ENCODE data around the gene ANO1.

Gene ANO1

DNA sequence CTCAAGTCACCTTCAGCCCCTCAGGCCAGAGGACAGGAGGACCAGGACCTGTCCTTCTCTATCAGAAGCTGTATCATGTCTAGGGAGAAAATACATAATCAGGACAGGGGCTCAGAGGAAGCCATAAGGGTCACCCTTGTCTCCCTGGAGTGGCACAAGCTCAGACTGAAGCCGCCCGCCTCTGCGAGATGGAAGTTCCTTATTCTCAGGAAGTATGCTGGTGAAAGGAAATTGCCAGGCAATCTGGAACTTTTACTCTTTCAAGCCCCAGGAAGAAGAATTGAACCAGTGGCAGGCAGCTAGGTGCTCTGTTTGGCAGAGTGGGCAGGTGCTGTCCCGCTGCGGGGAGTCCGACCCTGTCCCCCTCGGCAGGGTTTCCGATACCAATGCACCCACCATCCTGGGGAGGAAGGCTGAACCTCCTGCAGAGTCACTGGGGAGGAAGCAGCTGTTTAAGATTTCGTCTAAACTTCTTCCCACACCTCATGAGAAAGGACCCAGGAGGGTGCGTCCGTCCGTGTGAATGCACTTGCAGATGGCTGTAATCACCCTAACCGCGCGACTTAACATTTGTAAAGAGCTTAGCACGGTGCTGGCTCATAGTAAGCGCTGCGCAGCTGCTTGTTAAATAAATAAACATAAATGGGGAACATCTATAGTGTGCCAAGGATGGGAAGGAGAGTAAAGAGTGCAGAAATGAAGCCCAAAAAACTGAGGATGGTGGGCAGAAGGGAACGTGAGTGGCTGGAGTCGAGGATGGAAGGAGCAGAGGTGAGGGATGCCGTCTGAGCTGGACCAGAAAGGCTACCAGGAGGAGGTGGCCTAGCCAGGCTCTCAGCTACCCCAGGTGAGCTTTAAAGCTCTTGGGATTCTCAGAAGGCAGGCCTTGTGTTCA lies 5.0 kb upstream of the ANO1 start:
- DNase-seq (ENCODE audit: low read depth in 2 of 2), result no peak

DNA sequence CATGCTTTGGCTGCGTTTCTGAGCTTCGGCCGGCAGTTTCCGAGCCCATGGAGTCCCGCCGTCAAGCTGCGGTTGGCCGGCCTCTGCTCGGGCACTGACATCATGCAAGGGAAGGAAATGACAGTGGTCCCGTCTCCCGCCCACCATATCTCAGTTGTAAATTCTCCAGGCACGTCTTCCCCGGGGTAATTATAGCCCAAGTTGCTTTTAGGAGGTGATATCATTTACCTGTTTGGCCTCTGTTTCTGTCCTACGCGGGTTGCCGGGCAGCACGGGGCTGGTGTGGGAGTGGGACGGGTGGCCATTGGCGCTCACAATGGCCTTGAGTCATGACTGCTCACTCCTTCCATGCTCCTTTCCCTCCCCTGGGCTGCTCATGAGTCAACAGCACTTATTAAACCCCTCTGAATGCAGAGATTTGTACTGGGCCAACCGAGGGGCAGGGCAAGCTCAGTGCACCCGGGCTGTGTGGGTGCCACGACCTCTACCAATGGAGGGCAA lies 4.2 kb upstream of the ANO1 start:
- DNase-seq (ENCODE audit: low read depth in 2 of 2), result no peak

DNA sequence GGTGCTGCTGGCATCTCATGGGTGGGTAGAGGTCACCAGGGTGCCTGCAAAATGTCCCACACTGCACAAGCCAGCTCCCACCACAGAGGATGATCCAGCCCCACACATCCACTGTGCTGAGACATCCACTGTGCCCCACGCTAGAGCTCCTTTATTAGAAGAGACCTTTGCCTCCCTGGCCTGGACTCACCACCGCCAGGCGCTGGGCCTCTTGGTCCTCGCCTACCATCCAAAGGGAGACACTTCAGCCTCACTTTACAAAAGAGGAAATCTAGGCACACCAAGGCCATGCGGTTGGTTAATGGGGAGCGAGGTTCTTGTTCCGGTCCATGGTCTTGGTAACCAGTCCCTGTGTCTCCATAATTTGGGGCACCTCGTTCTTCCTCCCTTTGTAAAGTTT lies 3.4 kb upstream of the ANO1 start:
- DNase-seq (ENCODE audit: low read depth in 2 of 2), result no peak

DNA sequence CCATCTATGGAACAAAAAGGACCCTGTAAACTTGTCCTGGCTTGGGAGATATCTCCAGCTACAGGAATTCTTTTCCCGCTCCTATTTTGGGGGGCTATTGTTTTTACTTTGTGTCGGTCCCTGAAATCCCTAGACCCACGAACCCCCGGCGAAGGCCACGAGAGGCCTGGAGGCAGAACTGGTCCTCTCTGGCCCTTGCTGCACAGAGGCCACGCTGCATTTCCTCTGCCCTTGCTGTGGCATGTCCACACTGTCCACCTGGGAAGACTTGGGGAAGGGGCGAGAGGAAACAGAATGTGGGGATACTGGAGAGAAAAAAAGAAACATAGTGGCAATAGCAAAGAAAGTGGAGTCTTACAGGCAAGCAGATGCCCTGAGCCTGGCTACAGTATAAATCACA lies 2.3 kb upstream of the ANO1 start:
- DNase-seq (ENCODE audit: low read depth in 2 of 2), result no peak

DNA sequence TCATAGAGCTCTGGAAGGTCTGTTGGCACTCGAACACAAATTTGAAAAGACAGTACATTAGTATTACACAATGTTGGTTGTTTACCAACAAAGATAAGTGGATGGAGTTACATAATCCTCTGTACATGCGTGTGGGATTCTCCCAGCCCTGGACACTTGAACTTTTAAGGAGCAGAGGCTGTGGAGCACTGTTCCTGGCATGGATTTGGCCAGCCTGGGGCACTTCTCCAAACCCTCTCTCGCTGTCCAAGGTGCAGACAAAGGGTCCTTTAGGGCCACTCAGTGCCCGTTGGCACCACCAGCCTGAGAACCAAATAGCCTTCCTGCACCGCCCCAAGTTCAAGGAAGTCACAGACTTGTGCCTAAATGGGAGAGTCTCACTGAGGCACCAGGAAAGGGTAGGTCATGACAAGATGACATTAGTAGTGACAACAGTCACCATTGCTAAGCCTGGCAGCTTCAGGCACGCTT lies 1.6 kb upstream of the ANO1 start:
- DNase-seq (ENCODE audit: low read depth in 2 of 2), result no peak

DNA sequence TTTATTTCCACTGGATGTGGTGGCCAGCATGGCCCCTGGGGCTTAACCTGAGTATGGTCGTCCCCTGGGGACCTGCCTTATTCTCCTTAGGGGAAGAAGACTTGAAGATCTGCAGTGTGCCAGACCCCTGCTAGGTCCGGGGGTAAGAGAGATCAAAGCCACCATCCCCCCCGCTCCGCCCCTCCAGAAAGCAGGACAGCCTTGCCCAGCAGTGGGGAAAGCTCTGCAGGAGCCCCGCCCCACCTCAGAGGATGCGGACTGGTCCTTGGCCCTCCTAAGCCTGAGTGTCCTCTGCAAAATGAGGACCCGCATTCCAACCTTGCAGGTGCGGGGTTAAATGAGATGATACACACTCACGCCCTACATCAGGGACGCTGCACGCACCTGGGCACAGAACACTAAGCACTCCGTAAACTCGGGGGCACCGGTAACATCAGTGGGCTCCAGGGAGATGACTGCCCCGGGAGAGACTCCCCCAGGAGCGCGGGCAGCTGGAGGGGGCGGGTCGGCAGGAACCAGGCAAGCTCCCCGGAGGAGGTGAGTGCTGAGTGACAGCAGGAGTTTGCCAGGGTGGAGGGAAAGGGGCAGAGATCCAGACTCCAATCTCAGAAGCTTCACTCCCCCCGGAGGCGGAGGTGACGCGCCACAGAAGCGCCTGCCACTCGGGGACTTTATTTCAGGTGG lies 564 bp upstream of the ANO1 start:
- no peak for DNase-seq (ENCODE audit: low read depth in 2 of 2)

DNA sequence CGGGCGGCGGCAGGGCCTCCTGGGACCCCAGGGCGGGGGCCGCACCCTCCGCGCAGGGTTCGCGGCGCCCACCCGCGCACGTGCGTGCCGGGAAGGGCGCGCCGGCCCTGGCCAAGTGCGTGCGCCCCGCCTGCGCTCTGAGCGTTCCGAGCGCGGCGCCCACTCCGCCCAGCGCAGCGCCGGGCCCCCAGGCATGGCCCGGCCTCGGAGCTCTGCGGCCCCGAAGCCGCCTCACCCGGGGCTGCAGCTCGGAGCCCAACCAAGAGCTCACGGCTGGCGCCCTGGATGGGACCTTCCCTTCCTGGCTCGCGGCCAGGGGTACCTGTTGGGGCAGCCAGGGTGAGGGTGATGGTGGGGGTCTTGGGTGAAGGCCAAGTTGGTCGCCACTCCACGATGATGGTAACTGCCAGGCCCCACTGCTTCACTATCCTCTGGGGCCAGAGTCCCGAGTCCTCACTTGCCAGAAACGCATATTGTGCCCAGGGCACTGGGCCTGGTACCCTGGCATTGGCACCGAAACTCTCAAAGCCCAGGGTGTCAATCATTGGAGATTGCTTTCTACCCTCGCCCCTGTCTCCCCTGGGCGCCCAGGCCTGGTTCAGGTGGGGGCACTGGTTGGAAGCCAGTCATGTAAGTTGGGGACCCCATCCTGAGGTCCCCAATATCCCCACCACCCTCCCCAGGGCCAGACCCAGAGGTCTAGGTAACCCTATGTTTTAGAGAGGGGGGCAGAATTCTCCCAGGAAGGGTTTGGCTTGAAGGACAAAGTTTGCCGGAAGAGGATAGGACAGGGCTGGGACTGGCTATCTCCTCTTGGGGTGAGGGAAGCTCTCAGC lies 882 bp downstream of the ANO1 start:
- no peak for DNase-seq (ENCODE audit: low read depth in 2 of 2)

DNA sequence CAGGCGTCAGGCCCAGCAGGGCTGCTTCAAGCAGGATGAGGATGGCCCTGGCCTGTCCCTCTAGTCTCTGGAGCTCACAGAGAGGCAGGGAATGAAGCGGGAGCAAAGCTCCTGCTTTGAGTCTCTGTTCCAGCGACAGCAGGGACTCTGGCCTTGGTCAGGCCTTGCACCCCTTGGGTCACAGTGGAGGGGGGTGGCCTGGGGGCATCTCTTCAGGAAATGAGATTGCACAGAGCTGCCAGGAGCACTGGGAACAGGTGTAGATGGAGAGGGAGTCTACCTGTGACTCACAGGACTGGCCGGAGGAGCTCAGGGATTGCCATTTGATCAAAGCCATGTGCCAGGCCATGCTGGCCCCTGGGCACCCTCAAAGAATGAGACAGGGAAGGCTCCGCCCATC lies 1.6 kb downstream of the ANO1 start:
- no peak for DNase-seq (ENCODE audit: low read depth in 2 of 2)

DNA sequence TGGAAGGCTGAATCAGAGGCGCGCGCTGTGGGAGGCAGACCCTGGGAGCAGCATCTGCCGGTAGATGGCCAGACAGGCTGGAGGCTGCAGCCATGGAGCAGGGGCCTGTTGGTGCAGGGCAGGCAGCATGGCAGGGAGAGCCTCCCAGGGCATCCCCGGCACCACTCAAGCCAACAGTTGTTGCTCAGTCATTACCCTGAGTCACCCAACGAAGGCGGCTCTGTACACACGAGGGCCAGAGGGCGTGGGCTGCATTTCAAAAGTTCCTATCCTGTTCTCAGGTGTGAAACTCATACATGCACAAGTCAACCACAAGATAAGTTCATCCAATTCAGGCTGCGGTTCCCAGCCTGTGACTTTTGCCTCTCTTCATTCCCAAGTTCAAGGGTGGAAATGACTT lies 2.6 kb downstream of the ANO1 start:
- DNase-seq (ENCODE audit: low read depth in 2 of 2), result no peak

DNA sequence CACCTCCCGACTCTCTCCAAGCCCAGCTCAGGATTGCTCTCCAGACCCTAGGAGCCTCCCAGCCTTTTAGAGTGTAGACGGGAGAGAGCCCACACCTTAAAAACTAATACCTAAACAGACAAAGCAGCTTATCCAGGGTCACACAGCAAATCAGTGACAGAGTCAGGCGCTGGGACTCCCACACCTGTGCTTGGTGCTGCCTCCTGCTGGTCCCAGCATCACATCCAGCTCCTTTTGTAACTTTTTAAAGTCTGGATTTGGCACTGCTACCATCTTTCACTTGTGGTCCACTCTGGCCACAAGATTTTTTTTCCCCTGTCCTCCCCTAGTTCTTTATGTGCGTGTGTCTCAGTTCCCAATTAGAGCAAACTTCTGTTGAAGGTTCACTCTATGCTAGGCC lies 4.7 kb downstream of the ANO1 start:
- no peak for DNase-seq (ENCODE audit: low read depth in 2 of 2)

DNA sequence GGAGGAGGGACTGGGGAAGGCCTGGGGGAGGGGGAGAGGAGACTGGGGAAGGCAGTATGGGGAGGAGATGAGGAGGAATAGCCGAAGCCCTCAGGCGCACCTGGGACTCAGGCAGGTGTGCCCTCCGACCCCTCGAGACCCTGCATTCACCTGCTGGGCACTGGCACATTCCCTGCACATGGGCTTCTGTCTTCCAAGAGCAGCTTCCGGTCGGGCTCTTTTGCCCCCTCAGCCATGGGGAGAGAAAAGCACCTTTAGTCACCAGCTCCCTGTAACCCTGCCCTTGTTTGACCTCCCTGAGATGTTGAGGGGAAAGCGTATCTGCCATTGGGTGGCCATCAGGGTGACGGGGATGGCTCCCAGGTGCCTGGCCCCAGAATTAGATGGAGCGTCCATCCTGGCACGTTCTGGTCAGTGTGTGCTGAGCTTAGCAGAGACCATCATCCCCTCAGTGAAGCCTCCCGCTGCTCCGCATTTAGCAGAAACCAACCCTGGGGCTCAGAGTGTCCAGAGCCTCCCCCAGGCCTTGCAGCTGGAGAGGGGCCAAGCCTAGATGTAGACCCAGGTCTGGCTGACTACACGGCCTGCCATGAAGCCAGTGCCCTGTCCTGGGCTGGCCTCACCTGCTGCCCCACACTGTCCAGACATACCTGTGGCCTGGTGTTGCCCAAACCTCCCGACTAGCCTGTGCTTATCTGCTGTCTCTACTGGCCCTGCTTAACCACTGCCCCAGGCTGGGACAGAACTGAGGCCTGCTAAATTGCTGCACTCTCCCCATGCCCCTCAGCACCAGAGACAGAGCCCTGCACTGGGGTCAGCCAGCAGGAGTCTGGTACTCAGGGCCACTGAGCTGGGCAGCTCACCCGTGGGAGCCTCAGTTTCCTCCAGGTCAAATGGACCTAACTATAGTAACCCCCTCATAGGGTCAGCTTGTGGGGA lies 6.2 kb downstream of the ANO1 start:
- no peak for DNase-seq (ENCODE audit: low read depth in 2 of 2)

DNA sequence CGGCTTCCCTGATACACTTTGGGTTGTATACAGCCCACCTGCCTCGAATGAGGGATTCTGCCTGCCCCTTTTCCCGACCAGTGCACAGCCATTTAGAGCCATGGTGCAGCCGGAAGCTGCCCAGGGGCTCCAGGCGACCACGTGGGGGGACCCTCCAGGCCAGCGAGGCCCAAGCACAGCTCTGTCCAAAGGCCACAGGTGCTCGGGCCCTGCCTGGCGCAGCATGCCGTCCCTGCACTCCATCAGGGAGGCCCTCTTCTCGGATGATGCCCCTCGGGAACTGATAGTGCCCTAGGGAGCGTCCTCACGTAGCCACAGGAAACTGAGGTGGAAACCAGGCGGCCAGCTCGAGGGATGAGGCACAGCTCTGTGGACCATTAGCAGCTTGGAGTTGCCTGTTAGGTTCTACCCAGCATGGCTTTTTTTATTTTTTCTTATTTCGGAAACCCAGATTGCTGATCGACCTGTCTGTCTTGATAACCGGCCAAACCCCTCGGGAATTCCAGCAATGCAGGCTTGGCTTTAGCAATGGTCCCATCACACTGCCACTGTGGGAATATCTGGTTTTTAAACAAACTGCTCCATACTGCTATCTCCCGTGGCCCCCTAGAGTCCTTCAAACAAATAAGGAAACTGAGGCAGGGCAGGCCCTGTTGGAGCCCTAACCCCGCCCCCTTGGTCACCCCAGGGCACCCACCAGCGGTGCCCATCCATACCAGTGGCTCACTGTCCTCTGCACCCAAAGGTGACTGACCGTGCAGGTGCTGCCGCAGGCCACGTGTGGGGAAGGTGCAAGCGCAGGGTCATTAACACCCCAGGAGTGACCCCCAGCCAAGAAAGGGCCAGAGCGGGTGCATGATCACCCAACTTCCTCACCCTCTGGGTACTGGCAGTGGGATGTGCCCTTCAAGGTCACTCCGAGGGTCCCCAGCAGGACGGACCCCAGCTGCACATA lies 8.0 kb downstream of the ANO1 start:
- DNase-seq (ENCODE audit: low read depth in 2 of 2), result no peak

DNA sequence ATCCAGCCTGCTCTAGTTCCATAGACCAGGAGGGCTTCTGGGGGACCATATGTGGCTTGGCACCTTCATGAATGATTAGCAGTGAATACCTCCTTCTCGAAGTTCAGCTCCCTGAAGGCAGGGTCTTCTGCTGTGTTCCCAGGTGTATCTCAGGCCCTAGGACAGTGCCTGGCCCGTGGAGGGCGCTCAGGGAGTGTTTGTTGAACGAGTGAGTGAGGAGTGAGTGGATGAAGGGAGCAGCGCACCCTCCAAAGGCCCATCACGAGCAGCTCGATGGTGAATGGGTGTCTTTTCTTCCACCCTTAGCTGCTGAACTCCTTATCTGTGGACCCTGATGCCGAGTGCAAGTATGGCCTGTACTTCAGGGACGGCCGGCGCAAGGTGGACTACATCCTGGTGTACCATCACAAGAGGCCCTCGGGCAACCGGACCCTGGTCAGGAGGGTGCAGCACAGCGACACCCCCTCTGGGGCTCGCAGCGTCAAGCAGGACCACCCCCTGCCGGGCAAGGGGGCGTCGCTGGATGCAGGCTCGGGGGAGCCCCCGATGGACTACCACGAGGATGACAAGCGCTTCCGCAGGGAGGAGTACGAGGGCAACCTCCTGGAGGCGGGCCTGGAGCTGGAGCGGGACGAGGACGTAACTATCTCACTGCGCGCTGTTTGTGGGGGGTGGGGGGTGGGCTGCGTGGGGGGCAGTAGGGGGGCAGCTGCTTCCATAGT lies 9.5 kb downstream of the ANO1 start:
- DNase-seq (ENCODE audit: low read depth in 2 of 2), result no peak

DNA sequence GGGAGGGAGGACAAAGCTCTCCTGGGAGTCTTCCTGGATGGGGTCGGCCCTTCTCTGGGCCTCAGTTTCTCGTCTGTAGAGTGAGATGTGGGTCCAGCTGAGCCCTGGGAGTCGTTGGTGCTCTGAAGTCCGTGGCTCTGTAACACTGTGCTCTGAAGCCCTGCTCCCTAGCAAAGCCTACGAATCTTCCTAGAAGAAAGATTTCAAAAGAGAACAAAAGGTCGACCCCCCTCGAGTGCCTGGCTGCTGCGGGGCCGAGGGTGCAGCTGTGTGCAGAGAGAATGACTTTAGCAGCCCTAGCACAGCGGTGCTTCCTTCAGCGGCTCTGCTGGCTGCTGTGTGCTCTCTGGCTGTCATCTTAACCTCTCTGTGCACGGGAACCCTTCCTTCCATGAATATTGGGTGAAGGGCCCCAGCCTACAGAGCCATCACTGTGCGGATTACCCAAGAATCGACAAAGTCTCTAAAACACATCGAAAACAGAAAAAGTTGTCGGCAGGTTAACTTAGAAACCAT lies 10.7 kb downstream of the ANO1 start:
- no peak for DNase-seq (ENCODE audit: low read depth in 2 of 2)

DNA sequence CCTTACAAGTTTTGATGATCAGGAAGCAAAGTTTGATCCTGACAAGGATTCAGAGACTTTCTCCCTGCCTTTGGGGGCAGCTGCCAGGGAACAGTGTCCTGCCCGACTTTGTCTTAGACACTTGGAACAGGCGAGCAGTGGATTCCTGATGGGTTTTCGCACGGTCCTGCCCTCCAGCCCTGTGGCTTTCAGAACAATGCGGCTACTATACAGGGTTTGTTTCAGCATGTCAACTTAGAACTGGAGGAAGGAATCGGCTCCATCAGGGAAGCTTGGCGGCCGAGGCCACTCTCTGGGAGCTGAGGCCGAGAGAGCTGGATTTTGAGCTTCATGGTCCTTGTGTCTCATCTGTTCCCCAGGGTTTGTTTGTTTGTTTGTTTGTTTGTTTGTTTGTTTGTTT lies 11.5 kb downstream of the ANO1 start:
- DNase-seq (ENCODE audit: low read depth in 2 of 2), result no peak

DNA sequence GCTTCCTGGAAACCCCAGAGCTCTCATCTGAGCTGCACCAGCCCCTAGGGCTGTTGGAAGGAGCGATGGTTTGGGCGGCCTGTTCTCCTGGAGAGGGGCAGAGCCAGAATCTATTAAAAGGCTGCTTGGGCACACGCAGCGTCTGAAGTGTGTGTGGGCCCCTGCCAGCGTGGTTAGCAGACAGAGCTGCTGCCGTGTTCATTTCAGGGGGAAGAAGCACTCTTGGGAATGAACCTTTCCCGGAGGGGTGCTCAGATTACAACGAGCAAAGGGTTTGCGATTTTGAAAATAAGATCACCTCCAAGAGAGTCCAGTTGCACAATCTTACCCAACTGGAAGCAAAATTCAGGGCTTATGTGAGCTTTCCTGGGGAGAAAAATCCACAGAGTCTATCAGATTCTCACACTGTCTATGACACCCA lies 12.9 kb downstream of the ANO1 start:
- DNase-seq (ENCODE audit: low read depth in 2 of 2), result no peak

DNA sequence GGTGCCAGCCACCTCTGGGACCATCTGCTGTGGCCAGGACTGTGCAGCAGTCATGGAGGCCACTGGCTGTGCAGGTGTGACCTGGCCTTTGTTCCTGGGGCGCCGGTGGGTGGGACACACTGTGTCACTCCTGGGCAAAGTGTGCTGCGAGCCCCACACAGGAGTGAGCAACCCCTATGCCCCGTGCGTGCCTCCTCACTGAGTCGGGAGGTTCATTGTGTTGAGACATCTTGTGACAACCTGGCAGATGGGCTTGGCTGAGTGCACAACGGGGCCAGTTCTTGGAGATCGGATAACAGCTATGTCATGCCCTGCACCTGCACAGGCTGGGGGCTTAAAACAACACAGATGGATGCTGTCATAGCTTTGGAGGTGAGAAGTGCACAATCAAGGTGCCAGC lies 13.5 kb downstream of the ANO1 start:
- DNase-seq (ENCODE audit: low read depth in 2 of 2), result no peak

DNA sequence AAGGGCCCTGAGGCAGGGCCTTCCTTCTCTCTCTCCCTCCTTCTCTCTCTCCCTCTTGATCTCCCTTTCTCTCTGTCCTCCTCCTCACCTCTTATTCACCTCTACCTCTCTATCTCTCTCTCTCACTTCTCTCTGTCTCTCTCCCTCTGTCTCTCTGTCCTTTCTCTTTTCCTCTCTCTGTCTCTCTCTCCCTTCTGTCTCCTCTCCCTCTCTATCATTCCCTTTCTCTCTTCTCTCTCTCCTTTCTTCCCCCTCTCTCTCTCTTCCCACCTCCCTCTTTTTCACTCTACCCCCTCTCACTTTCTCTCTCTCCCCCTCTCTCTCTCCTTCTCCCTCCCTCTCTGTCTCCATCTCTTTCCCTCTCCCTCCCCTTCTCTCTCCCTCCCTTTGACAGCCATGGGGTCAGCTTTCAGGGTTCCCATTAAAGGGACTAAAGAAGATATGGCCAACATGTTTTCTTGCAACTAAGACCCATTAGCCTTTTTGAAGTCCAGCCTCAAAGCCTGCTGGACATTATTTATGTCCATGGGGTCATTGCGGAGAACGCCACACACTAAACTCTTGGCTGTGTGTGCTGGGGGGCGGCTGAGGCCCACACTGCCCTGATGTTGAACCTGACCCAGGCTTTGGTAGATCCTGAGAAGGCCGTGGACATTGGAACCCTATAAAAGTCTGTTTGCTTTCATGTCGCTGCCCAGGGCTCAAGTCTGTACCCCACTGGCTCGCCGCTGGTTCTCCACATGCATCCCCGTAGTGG lies 15.0 kb downstream of the ANO1 start:
- no peak for DNase-seq (ENCODE audit: low read depth in 2 of 2)

Data from stimulated activated CD4-positive, alpha-beta T cell treated with anti-CD3 and anti-CD28 coated beads, Interleukin-12 subunit alpha, Interleukin-12 subunit beta, amount 100 ng/mL, for 24 hours (primary cell).